ENCODE results near the gene ARHGAP26.

DNA sequence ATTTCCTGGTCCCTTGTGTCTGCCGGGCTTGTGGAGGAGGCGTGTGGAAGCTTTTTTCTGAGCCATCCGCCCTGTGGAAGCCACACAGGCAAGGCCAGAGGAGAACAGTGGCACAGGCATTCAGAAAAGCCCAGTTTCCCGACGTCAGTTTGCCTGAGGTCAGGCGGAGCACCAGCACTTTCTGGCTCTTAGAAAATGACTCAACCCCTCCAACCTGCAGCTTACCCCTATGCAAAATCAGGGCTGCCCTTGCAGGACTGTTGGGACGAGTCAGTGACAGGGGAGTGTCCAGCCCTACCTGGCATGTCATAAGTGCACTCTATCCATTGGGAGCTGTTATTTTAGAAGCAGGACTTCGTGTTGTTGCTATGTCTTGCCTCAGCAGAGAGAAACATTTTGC, 417.3 kb downstream of the ARHGAP26 start:
- TF ChIP-seq, protein P1, sequence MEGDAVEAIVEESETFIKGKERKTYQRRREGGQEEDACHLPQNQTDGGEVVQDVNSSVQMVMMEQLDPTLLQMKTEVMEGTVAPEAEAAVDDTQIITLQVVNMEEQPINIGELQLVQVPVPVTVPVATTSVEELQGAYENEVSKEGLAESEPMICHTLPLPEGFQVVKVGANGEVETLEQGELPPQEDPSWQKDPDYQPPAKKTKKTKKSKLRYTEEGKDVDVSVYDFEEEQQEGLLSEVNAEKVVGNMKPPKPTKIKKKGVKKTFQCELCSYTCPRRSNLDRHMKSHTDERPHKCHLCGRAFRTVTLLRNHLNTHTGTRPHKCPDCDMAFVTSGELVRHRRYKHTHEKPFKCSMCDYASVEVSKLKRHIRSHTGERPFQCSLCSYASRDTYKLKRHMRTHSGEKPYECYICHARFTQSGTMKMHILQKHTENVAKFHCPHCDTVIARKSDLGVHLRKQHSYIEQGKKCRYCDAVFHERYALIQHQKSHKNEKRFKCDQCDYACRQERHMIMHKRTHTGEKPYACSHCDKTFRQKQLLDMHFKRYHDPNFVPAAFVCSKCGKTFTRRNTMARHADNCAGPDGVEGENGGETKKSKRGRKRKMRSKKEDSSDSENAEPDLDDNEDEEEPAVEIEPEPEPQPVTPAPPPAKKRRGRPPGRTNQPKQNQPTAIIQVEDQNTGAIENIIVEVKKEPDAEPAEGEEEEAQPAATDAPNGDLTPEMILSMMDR (conservative IDR thresholded peaks at IDR 0.05 in 1 of 2, IDR thresholded peaks at IDR 0.05 in 1 of 2; ENCODE audit: low read depth in 1 of 2, low read length in 2 of 2), result no peak
- no peak for TF ChIP-seq EZH2 (IDR thresholded peaks at IDR 0.05; ENCODE audit: low read length, missing control alignments)
